SK-N-SH (cell line): Measurements from ENCODE around the gene KCNN2. TPM values are rescaled to one million over a fixed set of nuclear protein-coding genes. Genes with fewer than 3 reads are reported as not detected.

Experiments
- CTCF ChIA-PET: fragments of 300-600, 350-600 bp; formaldehyde crosslinking; extraction: SDS; loops from one replicate; lab custom pipeline; 2021; lab: Yijun Ruan, JAX
- POLR2A ChIA-PET: fragments of 350-600 bp; sonication (Branson Sonifier 250); formaldehyde crosslinking; extraction: SDS; loops from one replicate; lab custom pipeline; 2020; ENCODE audit warnings: antibody characterized with exemption, inconsistent platforms; lab: Yijun Ruan, JAX
- DNase-seq: peaks from one replicate; pipeline ENCODE4 v3.0.0; 2012
- H2AFZ ChIP-seq: fragments of 200-600 bp; sonication (generic); 2 replicates; pipeline ENCODE4 v1.8.1; 2016; ENCODE audit warnings: antibody characterized with exemption, mild to moderate bottlenecking, low read depth
- H3F3A ChIP-seq: fragments of 200-600 bp; sonication (generic); replicated peaks from 2 replicates; pipeline ENCODE3; 2016; ENCODE audit warnings: antibody characterized with exemption, mild to moderate bottlenecking; ENCODE audit not compliant: insufficient read depth
- H3K27ac ChIP-seq, 2 experiments: fragments of 200-500 bp in 1 of 2; fragments of 200-600 bp in 1 of 2; sonication (Bioruptor generic) in 1 of 2; sonication (generic), shearing (Covaris generic) in 1 of 2; 2 replicates each; pipeline versions ENCODE4 v1.5.1 to v1.6.1; 2014 to 2016; ENCODE audit warnings: low read depth in 2 of 2, inconsistent platforms in 1 of 2, low read length in 1 of 2, mild to moderate bottlenecking in 1 of 2, mixed read lengths in 1 of 2
- H3K27me3 ChIP-seq: fragments of 200-600 bp; sonication (generic), shearing (Covaris generic); 2 replicates; pipeline ENCODE4 v1.6.1; 2016; ENCODE audit warnings: mixed run types; ENCODE audit not compliant: insufficient read depth
- H3K36me3 ChIP-seq, 2 experiments: fragments of 200-500 bp in 1 of 2; fragments of 200-600 bp in 1 of 2; sonication (Bioruptor generic) in 1 of 2; sonication (generic) in 1 of 2; replicated peaks in 1 of 2; 2 replicates each; pipeline versions ENCODE3 to v1.5.1; 2014 to 2016; ENCODE audit warnings: low read length in 1 of 2, mild to moderate bottlenecking in 1 of 2; ENCODE audit not compliant: insufficient read depth in 2 of 2, control insufficient read depth in 1 of 2
- H3K4me1 ChIP-seq, 2 experiments: fragments of 200-500 bp in 1 of 2; fragments of 200-600 bp in 1 of 2; sonication (Bioruptor generic) in 1 of 2; sonication (generic), shearing (Covaris generic) in 1 of 2; 2 replicates each; pipeline versions ENCODE4 v1.5.1 to v1.6.1; 2014 to 2016; ENCODE audit warnings: low read depth in 1 of 2, low read length in 1 of 2, mixed run types in 1 of 2; ENCODE audit not compliant: insufficient read depth in 2 of 2, control insufficient read depth in 1 of 2
- H3K4me2 ChIP-seq: fragments of 200-600 bp; sonication (generic), shearing (Covaris generic); 2 replicates; pipeline ENCODE4 v1.6.1; 2017; ENCODE audit warnings: mixed run types
- H3K4me3 ChIP-seq, 2 experiments: fragments of 200-500 bp in 1 of 2; fragments of 200-600 bp in 1 of 2; sonication (Bioruptor generic) in 1 of 2; sonication (generic), shearing (Covaris generic) in 1 of 2; 2 replicates each; pipeline versions ENCODE4 v1.5.1 to v1.8.1; 2014 to 2016; ENCODE audit warnings: low read depth in 2 of 2, inconsistent platforms in 1 of 2, low read length in 1 of 2, mild to moderate bottlenecking in 1 of 2, mixed read lengths in 1 of 2, moderate library complexity in 1 of 2
- H3K79me2 ChIP-seq: fragments of 200-600 bp; sonication (generic); 2 replicates; pipeline ENCODE4 v1.8.1; 2017; ENCODE audit warnings: mild to moderate bottlenecking; ENCODE audit not compliant: insufficient read depth
- H3K9ac ChIP-seq: fragments of 200-600 bp; sonication (generic); 2 replicates; pipeline ENCODE4 v1.6.1; 2017; ENCODE audit warnings: mixed run types
- H3K9me2 ChIP-seq: fragments of 200-600 bp; sonication (generic); 2 replicates; pipeline ENCODE4 v1.6.1; 2017; ENCODE audit warnings: mixed run types
- H3K9me3 ChIP-seq: fragments of 200-600 bp; sonication (generic); 2 replicates; pipeline ENCODE4 v1.6.1; 2017; ENCODE audit warnings: mixed run types, mild to moderate bottlenecking, moderate library complexity
- H4K20me1 ChIP-seq: fragments of 200-600 bp; sonication (generic); 2 replicates; pipeline ENCODE4 v1.6.1; 2017; ENCODE audit warnings: mild to moderate bottlenecking, mixed run types; ENCODE audit not compliant: insufficient read depth
- FOSL2 ChIP-seq: IDR thresholded peaks from 2 replicates; pipeline ENCODE4 v1.4.0; 2012; ENCODE audit warnings: low read depth, mild to moderate bottlenecking, moderate library complexity, borderline replicate concordance
- FOXJ3 ChIP-seq: sonication (generic); formaldehyde crosslinking; IDR thresholded peaks from 2 replicates; pipeline ENCODE4 v1.5.1; 2020; ENCODE audit warnings: mild to moderate bottlenecking, missing genetic modification reagents
- GABPA ChIP-seq: IDR thresholded peaks from 2 replicates; pipeline ENCODE4 v1.4.0; 2012; ENCODE audit warnings: low read depth, mild to moderate bottlenecking
- JUND ChIP-seq: IDR thresholded peaks from 2 replicates; pipeline ENCODE4 v1.4.0; 2012
- MEF2A ChIP-seq: IDR thresholded peaks from 2 replicates; pipeline ENCODE4 v1.4.0; 2012; ENCODE audit warnings: low read depth, borderline replicate concordance
- MXI1 ChIP-seq: IDR thresholded peaks from 2 replicates; pipeline ENCODE4 v1.6.1; 2012; ENCODE audit warnings: mild to moderate bottlenecking, low read depth, low read length, improper control_type of control experiment
- POLR2AphosphoS5 ChIP-seq: IDR thresholded peaks from 2 replicates; pipeline ENCODE4 v1.6.1; 2012; ENCODE audit warnings: low read depth, low read length
- RAD21 ChIP-seq: IDR thresholded peaks from 2 replicates; pipeline ENCODE4 v1.6.1; 2012; ENCODE audit warnings: mild to moderate bottlenecking, low read length
- RFX5 ChIP-seq: IDR thresholded peaks from 2 replicates; pipeline ENCODE4 v1.6.1; 2012; ENCODE audit warnings: mild to moderate bottlenecking, improper control_type of control experiment, low read length
- RXRA ChIP-seq: IDR thresholded peaks from 2 replicates; pipeline ENCODE4 v1.4.0; 2012; ENCODE audit warnings: low read depth, mild to moderate bottlenecking, borderline replicate concordance
- SIN3A ChIP-seq: IDR thresholded peaks from 2 replicates; pipeline ENCODE4 v1.6.1; 2012; ENCODE audit warnings: low read depth, mild to moderate bottlenecking, low read length, moderate library complexity, borderline replicate concordance
- TAF1 ChIP-seq: IDR thresholded peaks from 2 replicates; pipeline ENCODE4 v1.6.1; 2012; ENCODE audit warnings: low read depth, mild to moderate bottlenecking, low read length, moderate library complexity, borderline replicate concordance
- TCF12 ChIP-seq: IDR thresholded peaks from 2 replicates; pipeline ENCODE4 v1.4.0; 2012
- whole genome bisulfite sequencing: methylation state at CpG from one replicate; pipeline ENCODE4 v1.1.6; 2017; ENCODE audit warnings: low lambda C conversion rate; 5-methylcytosine and 5-hydroxymethylcytosine counted together
- polyA plus RNA-seq, 3 experiments: library from polyadenylated mRNA; depleted of rRNA; stranded (reverse); fragments of >200 nt; gene quantifications; 2 replicates each; pipeline ENCODE4 v1.2.3, GENCODE V29; 2012
- TF ChIP-seq, protein P1 (sequence below): IDR thresholded peaks from 2 replicates; pipeline ENCODE4 v1.4.0; 2012; ENCODE audit warnings: low read depth, borderline replicate concordance
- TF ChIP-seq, protein P2 (sequence below): fragments of 150-350 bp; IDR thresholded peaks from 2 replicates; pipeline ENCODE4 v1.6.1; 2017; ENCODE audit warnings: antibody characterized with exemption, low read length, low read depth, borderline replicate concordance
- TF ChIP-seq, protein P3 (sequence below): IDR thresholded peaks from 2 replicates; pipeline ENCODE4 v1.4.0; 2012; ENCODE audit warnings: low read depth, borderline replicate concordance
- TF ChIP-seq, protein P4 (sequence below): fragments of 150-350 bp; IDR thresholded peaks from 2 replicates; pipeline ENCODE4 v1.6.1; 2016; ENCODE audit warnings: mild to moderate bottlenecking, low read depth, low read length
- TF ChIP-seq, protein P5 (sequence below): IDR thresholded peaks from 2 replicates; pipeline ENCODE4 v1.4.0; 2012; ENCODE audit warnings: low read depth
- TF ChIP-seq, protein P6 (sequence below): IDR thresholded peaks from 2 replicates; pipeline ENCODE4 v1.6.1; 2012; ENCODE audit warnings: mild to moderate bottlenecking, low read depth, low read length, moderate library complexity

KCNN2 gene
- polyA plus RNA-seq, 1 of the 3 experiments (the other 2 are of a cell fraction): not detected

DNA sequence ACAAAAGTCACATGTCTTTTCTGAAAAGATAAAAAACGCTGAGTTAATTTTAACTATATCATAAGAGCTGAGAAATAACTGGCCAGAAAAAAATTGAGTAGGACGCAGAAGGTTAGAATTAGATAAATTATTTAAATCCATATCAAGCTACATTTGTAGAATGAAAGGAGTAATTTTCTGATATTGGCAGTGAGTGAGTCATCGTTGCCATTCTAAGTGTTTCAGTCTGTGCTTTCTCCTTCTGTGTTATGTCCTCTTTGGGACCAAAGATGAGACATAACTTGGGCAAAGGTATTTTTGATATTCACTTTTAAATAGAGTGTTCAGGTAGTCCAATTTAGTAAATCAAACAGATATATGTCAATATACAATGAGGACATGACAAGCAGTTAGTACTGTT lies 34.4 kb upstream of the KCNN2 start:
- no peaks in the 10 kb centered on the region for H3K4me1 ChIP-seq
- H4K20me1 ChIP-seq: no peaks in the 10 kb centered on the region
- H3K4me2 ChIP-seq: no peak overlapping the region
- no peaks in the 10 kb centered on the region for H3F3A ChIP-seq
- no peak overlapping the region for H3K27ac ChIP-seq
- H3K9me2 ChIP-seq: no peaks in the 10 kb centered on the region
- H3K27me3 ChIP-seq: no peaks in the 10 kb centered on the region
- no peaks in the 10 kb centered on the region for H3K36me3 ChIP-seq
- TF ChIP-seq, protein P1, sequence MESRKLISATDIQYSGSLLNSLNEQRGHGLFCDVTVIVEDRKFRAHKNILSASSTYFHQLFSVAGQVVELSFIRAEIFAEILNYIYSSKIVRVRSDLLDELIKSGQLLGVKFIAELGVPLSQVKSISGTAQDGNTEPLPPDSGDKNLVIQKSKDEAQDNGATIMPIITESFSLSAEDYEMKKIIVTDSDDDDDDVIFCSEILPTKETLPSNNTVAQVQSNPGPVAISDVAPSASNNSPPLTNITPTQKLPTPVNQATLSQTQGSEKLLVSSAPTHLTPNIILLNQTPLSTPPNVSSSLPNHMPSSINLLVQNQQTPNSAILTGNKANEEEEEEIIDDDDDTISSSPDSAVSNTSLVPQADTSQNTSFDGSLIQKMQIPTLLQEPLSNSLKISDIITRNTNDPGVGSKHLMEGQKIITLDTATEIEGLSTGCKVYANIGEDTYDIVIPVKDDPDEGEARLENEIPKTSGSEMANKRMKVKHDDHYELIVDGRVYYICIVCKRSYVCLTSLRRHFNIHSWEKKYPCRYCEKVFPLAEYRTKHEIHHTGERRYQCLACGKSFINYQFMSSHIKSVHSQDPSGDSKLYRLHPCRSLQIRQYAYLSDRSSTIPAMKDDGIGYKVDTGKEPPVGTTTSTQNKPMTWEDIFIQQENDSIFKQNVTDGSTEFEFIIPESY: no peak
- TF ChIP-seq, protein P2, sequence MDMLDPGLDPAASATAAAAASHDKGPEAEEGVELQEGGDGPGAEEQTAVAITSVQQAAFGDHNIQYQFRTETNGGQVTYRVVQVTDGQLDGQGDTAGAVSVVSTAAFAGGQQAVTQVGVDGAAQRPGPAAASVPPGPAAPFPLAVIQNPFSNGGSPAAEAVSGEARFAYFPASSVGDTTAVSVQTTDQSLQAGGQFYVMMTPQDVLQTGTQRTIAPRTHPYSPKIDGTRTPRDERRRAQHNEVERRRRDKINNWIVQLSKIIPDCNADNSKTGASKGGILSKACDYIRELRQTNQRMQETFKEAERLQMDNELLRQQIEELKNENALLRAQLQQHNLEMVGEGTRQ: no peak
- no peak for TF ChIP-seq TAF1
- no peak for TF ChIP-seq FOXJ3
- TF ChIP-seq RAD21: no peak
- TF ChIP-seq TCF12: no peak
- TF ChIP-seq, protein P3, sequence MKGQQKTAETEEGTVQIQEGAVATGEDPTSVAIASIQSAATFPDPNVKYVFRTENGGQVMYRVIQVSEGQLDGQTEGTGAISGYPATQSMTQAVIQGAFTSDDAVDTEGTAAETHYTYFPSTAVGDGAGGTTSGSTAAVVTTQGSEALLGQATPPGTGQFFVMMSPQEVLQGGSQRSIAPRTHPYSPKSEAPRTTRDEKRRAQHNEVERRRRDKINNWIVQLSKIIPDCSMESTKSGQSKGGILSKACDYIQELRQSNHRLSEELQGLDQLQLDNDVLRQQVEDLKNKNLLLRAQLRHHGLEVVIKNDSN: no peak
- no peak for TF ChIP-seq RXRA
- TF ChIP-seq RFX5: no peak
- no peak for TF ChIP-seq MXI1
- TF ChIP-seq SIN3A: no peak
- no peak for TF ChIP-seq GABPA
- TF ChIP-seq JUND: no peak
- TF ChIP-seq POLR2AphosphoS5: no peak
- TF ChIP-seq, protein P4, sequence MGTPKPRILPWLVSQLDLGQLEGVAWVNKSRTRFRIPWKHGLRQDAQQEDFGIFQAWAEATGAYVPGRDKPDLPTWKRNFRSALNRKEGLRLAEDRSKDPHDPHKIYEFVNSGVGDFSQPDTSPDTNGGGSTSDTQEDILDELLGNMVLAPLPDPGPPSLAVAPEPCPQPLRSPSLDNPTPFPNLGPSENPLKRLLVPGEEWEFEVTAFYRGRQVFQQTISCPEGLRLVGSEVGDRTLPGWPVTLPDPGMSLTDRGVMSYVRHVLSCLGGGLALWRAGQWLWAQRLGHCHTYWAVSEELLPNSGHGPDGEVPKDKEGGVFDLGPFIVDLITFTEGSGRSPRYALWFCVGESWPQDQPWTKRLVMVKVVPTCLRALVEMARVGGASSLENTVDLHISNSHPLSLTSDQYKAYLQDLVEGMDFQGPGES: no peak
- no peak for TF ChIP-seq MEF2A
- TF ChIP-seq, protein P5, sequence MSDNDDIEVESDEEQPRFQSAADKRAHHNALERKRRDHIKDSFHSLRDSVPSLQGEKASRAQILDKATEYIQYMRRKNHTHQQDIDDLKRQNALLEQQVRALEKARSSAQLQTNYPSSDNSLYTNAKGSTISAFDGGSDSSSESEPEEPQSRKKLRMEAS: no peak
- TF ChIP-seq FOSL2: no peak
- TF ChIP-seq, protein P6, sequence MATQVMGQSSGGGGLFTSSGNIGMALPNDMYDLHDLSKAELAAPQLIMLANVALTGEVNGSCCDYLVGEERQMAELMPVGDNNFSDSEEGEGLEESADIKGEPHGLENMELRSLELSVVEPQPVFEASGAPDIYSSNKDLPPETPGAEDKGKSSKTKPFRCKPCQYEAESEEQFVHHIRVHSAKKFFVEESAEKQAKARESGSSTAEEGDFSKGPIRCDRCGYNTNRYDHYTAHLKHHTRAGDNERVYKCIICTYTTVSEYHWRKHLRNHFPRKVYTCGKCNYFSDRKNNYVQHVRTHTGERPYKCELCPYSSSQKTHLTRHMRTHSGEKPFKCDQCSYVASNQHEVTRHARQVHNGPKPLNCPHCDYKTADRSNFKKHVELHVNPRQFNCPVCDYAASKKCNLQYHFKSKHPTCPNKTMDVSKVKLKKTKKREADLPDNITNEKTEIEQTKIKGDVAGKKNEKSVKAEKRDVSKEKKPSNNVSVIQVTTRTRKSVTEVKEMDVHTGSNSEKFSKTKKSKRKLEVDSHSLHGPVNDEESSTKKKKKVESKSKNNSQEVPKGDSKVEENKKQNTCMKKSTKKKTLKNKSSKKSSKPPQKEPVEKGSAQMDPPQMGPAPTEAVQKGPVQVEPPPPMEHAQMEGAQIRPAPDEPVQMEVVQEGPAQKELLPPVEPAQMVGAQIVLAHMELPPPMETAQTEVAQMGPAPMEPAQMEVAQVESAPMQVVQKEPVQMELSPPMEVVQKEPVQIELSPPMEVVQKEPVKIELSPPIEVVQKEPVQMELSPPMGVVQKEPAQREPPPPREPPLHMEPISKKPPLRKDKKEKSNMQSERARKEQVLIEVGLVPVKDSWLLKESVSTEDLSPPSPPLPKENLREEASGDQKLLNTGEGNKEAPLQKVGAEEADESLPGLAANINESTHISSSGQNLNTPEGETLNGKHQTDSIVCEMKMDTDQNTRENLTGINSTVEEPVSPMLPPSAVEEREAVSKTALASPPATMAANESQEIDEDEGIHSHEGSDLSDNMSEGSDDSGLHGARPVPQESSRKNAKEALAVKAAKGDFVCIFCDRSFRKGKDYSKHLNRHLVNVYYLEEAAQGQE: no peak
- CTCF ChIA-PET: no interaction called here
- H3K79me2 ChIP-seq: no peaks in the 10 kb centered on the region
- no peak overlapping the region for H3K9ac ChIP-seq
- DNase-seq: no peak
- no peak overlapping the region for H2AFZ ChIP-seq
- under 1% methylated on average over 3 of the region's 3 CpGs for WGBS
- H3K4me3 ChIP-seq: no peak overlapping the region
- POLR2A ChIA-PET: no interaction called here
- no peaks in the 10 kb centered on the region for H3K9me3 ChIP-seq
